H1 (cell line): ENCODE results near the gene CELA2A. TPM values are rescaled to one million over a fixed set of nuclear protein-coding genes. Genes with fewer than 3 reads are reported as not detected.

ENCODE experiments used
- ASH2L ChIP-seq: fragments of 200-600, 300-600 bp; sonication (generic); IDR thresholded peaks from one replicate; pipeline ENCODE4 v1.7.1; 2017; ENCODE audit warnings: low read length
- CHD7 ChIP-seq: fragments of 300-600 bp; sonication (generic); IDR thresholded peaks from 2 replicates; pipeline ENCODE4 v1.7.1; 2012; ENCODE audit warnings: low read length, moderate library complexity, mild to moderate bottlenecking, inconsistent platforms; ENCODE audit not compliant: insufficient replicate concordance
- CTCF ChIP-seq, 3 experiments: IDR thresholded peaks; 1 replicate in 2 of 3; 2 replicates in 1 of 3; pipeline versions ENCODE4 v1.5.1 to v1.6.1; 2011; ENCODE audit warnings: low read length in 3 of 3, mild to moderate bottlenecking in 3 of 3, inconsistent platforms in 2 of 3, low read depth in 1 of 3, moderate library complexity in 1 of 3; ENCODE audit not compliant: insufficient read depth in 1 of 3; ENCODE audit errors: control extremely low read depth in 1 of 3
- MAFK ChIP-seq: IDR thresholded peaks from 2 replicates; pipeline ENCODE4 v1.6.1; 2012; ENCODE audit warnings: low read depth, mild to moderate bottlenecking, improper control_type of control experiment, low read length
- POLR2AphosphoS5 ChIP-seq: IDR thresholded peaks from 2 replicates; pipeline ENCODE4 v1.6.1; 2011; ENCODE audit warnings: low read depth, low read length
- SUZ12 ChIP-seq: fragments of 200-600 bp; sonication (generic); IDR thresholded peaks from 2 replicates; pipeline ENCODE4 v1.6.1; 2012; ENCODE audit warnings: mild to moderate bottlenecking, inconsistent platforms, low read length, moderate library complexity, mixed read lengths
- TBP ChIP-seq: IDR thresholded peaks from 2 replicates; pipeline ENCODE4 v1.6.1; 2011; ENCODE audit warnings: low read depth, low read length, improper control_type of control experiment
- YY1 ChIP-seq: IDR thresholded peaks from 2 replicates; pipeline ENCODE4 v1.6.1; 2011; ENCODE audit warnings: low read depth, mild to moderate bottlenecking, low read length
- polyA plus RNA-seq, 7 experiments: library from polyadenylated mRNA; depleted of rRNA in 3 of 7; stranded (reverse) in 5 of 7; unstranded in 2 of 7; fragments of >200 nt in 5 of 7; fragments of 200-250 nt in 2 of 7; gene quantifications; 1 replicate in 5 of 7; 2 replicates in 1 of 7; 4 replicates in 1 of 7; pipeline versions ENCODE4 v1.2.1 to v1.2.3, GENCODE V29; 2011 to 2013; ENCODE audit warnings: missing spikeins in 2 of 7, mixed read lengths in 2 of 7
- total RNA-seq: library from RNA; stranded (reverse); fragmentation: NEBNext Ultra II Directional; extraction: Animal tissue kit (Norgen Biotek cat#: 25700); gene quantifications from 2 replicates; pipeline ENCODE4 v1.2.1, GENCODE V29; 2021

Gene CELA2A
- total and polyA plus RNA-seq, 2 of the 8 experiments (the other 6 are each of a cell fraction or from before 2014, with no cell fraction given), result not detected

- TF ChIP-seq CHD7, result no peak
- no peak for TF ChIP-seq YY1
- TF ChIP-seq ASH2L, result no peak
- no peak for TF ChIP-seq CTCF (IDR thresholded peaks at IDR 0.05; ENCODE audit: control extremely low read depth in 1 of 3, insufficient read depth in 1 of 3, low read depth in 1 of 3, low read length in 3 of 3)
- no peak for TF ChIP-seq POLR2AphosphoS5
- no peak for TF ChIP-seq SUZ12
- no peak for TF ChIP-seq MAFK
- no peak for TF ChIP-seq TBP
Observed at GRCh38 chr1:15510611-15511405, 54.3 kb downstream of the CELA2A start (continued).
